Nephron progenitor cell (in vitro differentiated cells): Measurements from ENCODE around the gene PRKG1.
A peak's percentile ranks its signal among the peaks of the same experiment; 100 is the strongest.

Experiments used
- DNase-seq: peaks from one replicate; pipeline ENCODE4 v3.0.0; 2021
- H3K27ac Mint-ChIP-seq: 2 replicates; pipeline ENCODE4 v1.8.0; 2021; ENCODE audit warnings: mild to moderate bottlenecking, moderate library complexity, mixed read lengths
- H3K27me3 Mint-ChIP-seq: 2 replicates; pipeline ENCODE4 v1.8.0; 2021; ENCODE audit warnings: mild to moderate bottlenecking, low read depth, mixed read lengths; ENCODE audit not compliant: poor library complexity
- H3K36me3 Mint-ChIP-seq: 2 replicates; pipeline ENCODE4 v1.8.0; 2021; ENCODE audit warnings: low read depth, mixed read lengths
- H3K4me1 Mint-ChIP-seq: 2 replicates; pipeline ENCODE4 v1.8.0; 2021; ENCODE audit warnings: mixed read lengths
- H3K4me3 Mint-ChIP-seq: 2 replicates; pipeline ENCODE4 v1.8.0; 2021; ENCODE audit warnings: mild to moderate bottlenecking, moderate library complexity, mixed read lengths
- H3K9me3 Mint-ChIP-seq: 2 replicates; pipeline ENCODE4 v1.8.0; 2021; ENCODE audit warnings: mild to moderate bottlenecking, moderate library complexity, mixed read lengths
- CTCF ChIP-seq: fragments of 200-600 bp; sonication (generic); IDR thresholded peaks from 2 replicates; pipeline ENCODE4 v1.5.0; 2021; ENCODE audit warnings: antibody characterized with exemption

PRKG1 gene

GRCh38 chr10:51707821-51708424 lies 633.6 kb downstream of the PRKG1 start:
- TF ChIP-seq CTCF: no peak
- Mint-ChIP-seq H3K27me3 (no peaks in the 10 kb centered on the region), H3K27ac (no peak overlapping the region), H3K36me3 (no peaks in the 10 kb centered on the region), H3K9me3 (no peaks in the 10 kb centered on the region), H3K4me3 (no peak overlapping the region), H3K4me1 (peaks cover 17% of the 10 kb centered on the region)
- DNase-seq: no peak

GRCh38 chr10:51708609-51709008 lies 634.3 kb downstream of the PRKG1 start:
- Mint-ChIP-seq H3K27ac (no peak overlapping the region), H3K4me1 (peaks cover 17% of the 10 kb centered on the region), H3K36me3 (no peaks in the 10 kb centered on the region), H3K4me3 (no peak overlapping the region), H3K27me3 (no peaks in the 10 kb centered on the region), H3K9me3 (no peaks in the 10 kb centered on the region)
- TF ChIP-seq CTCF: no peak
- DNase-seq: no peak

GRCh38 chr10:51709324-51709972 lies 635.2 kb downstream of the PRKG1 start:
- H3K36me3 Mint-ChIP-seq: no peaks in the 10 kb centered on the region
- H3K27ac Mint-ChIP-seq: no peak overlapping the region
- H3K4me3 Mint-ChIP-seq: no peak overlapping the region
- H3K4me1 Mint-ChIP-seq: peaks cover 17% of the 10 kb centered on the region
- no peak for TF ChIP-seq CTCF
- DNase-seq: no peak
- no peaks in the 10 kb centered on the region for H3K9me3 Mint-ChIP-seq
- no peaks in the 10 kb centered on the region for H3K27me3 Mint-ChIP-seq

GRCh38 chr10:51711519-51711891 lies 637.2 kb downstream of the PRKG1 start:
- no peak for DNase-seq
- Mint-ChIP-seq H3K27me3 (no peaks in the 10 kb centered on the region), H3K4me1 (peaks cover 17% of the 10 kb centered on the region), H3K27ac (peak overlapping the region; percentile 20), H3K9me3 (no peaks in the 10 kb centered on the region), H3K4me3 (no peak overlapping the region), H3K36me3 (no peaks in the 10 kb centered on the region)
- no peak for TF ChIP-seq CTCF

- Mint-ChIP-seq H3K36me3 (no peaks in the 10 kb centered on the region), H3K4me1 (no peaks in the 10 kb centered on the region), H3K4me3 (no peak overlapping the region), H3K9me3 (no peaks in the 10 kb centered on the region), H3K27me3 (no peaks in the 10 kb centered on the region), H3K27ac (no peak overlapping the region)
- no peak for DNase-seq
- TF ChIP-seq CTCF: no peak
Observed at GRCh38 chr10:51716981-51717380, 642.7 kb downstream of the PRKG1 start.

- no peaks in the 10 kb centered on the region for H3K36me3 Mint-ChIP-seq
- no peak for TF ChIP-seq CTCF
- H3K9me3 Mint-ChIP-seq: no peaks in the 10 kb centered on the region
- H3K4me3 Mint-ChIP-seq: no peak overlapping the region
- H3K27ac Mint-ChIP-seq: no peak overlapping the region
- H3K4me1 Mint-ChIP-seq: no peaks in the 10 kb centered on the region
- DNase-seq: no peak
- H3K27me3 Mint-ChIP-seq: no peaks in the 10 kb centered on the region
Observed at GRCh38 chr10:51718804-51719291, 644.6 kb downstream of the PRKG1 start.
